K562 (cell line): ENCODE data around the gene NUFIP1. TPM values are rescaled to one million over a fixed set of nuclear protein-coding genes. Genes with fewer than 3 reads are reported as not detected.

Experiments used
- ARID1B ChIP-seq: fragments of 450-650 bp; IDR thresholded peaks from 2 replicates; pipeline ENCODE4 v1.6.1; 2016; ENCODE audit warnings: antibody characterized with exemption, mild to moderate bottlenecking, inconsistent platforms
- PTBP1 ChIP-seq: fragments of 200-400 bp; formaldehyde crosslinking; IDR thresholded peaks from 2 replicates; pipeline ENCODE4 v1.6.1; 2017; ENCODE audit warnings: low read depth, low read length
- PTRF ChIP-seq: fragments of 450-650 bp; IDR thresholded peaks from 2 replicates; pipeline ENCODE4 v1.6.1; 2016; ENCODE audit warnings: mild to moderate bottlenecking, missing genetic modification characterization, missing compliant biosample characterization
- ZNF551 ChIP-seq: fragments of 250-450 bp; sonication (Bioruptor Pico); IDR thresholded peaks from 2 replicates; pipeline ENCODE4 v1.5.0; 2021; ENCODE audit warnings: mild to moderate bottlenecking, moderate library complexity
- ZNF668 ChIP-seq: fragments of 250-450 bp; sonication (Bioruptor Pico); IDR thresholded peaks from 2 replicates; pipeline ENCODE4 v1.8.0; 2022; ENCODE audit warnings: mild to moderate bottlenecking, inconsistent platforms
- polyA plus RNA-seq, 8 experiments: library from polyadenylated mRNA; depleted of rRNA in 4 of 8; stranded (reverse) in 5 of 8; unstranded in 3 of 8; fragments of >200 nt; fragmentation: Nextera tagmentation in 2 of 8; fragmentation: Illumina TruSeq in 1 of 8; extraction: Ambion mirVana in 2 of 8; extraction: Trizol in 1 of 8; gene quantifications; 2 replicates each; pipeline versions ENCODE4 v1.2.1 to v1.2.3, GENCODE V29; 2011 to 2014; ENCODE audit warnings: inconsistent platforms in 1 of 8, missing spikeins in 1 of 8
- total RNA-seq, 7 experiments: library from RNA; depleted of rRNA in 6 of 7; stranded (reverse); fragments of >200 nt in 6 of 7; fragmentation: Illumina TruSeq in 2 of 7; extraction: Trizol in 2 of 7; gene quantifications; 2 replicates each; pipeline versions ENCODE4 v1.2.1 to v1.2.3, GENCODE V29; 2011 to 2021; ENCODE audit warnings: low replicate concordance in 1 of 7
- TF ChIP-seq, protein P1 (sequence below): fragments of 450-650 bp; formaldehyde crosslinking; IDR thresholded peaks from 2 replicates; pipeline ENCODE4 v1.4.0; 2020; ENCODE audit warnings: mild to moderate bottlenecking, moderate library complexity
- TF ChIP-seq, protein P2 (sequence below): IDR thresholded peaks from 3 replicates; pipeline ENCODE4 v1.6.1; 2011; ENCODE audit warnings: borderline replicate concordance, mild to moderate bottlenecking; ENCODE audit not compliant: insufficient read length, insufficient read depth

The NUFIP1 gene
- total and polyA plus RNA-seq, 9 of the 15 experiments (the other 6 are each of a cell fraction or from before 2014, with no cell fraction given) = 2.6 to 9.7 (median 4.1) TPM

DNA sequence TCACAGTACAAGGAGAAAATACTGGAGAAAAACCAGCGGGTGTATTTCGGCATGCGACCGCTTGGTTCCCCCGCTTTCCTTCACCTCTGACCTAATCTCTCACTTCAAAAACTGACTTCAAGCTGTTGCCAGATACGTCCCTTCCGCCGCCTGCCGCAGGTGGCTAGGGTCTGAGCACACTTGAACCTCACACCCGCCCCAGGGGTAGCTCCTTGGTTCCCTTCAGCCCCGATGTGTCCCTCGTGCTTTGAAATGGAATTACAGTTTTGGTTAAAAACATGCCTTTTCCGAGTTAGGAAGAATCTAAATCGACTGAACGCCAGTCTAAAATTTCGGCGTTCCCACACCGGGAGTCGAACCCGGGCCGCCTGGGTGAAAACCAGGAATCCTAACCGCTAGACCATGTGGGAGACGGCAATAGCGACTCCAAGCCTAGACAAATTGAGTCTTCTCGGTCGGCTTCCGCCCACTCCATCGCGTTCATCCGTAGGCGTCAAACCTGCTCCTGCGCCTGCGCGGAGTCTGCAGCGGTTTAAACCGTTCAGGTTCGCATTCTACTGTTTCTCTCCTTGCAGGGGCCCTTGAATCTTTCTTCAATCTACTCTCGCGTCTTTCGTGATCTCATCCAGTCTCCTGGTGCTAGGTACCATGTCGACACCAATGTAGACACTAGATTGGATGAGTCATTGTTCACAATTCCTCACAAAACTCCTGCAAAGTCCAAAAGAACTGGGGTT is 71.5 kb downstream of the NUFIP1 start (continued):
- TF ChIP-seq, protein P1, sequence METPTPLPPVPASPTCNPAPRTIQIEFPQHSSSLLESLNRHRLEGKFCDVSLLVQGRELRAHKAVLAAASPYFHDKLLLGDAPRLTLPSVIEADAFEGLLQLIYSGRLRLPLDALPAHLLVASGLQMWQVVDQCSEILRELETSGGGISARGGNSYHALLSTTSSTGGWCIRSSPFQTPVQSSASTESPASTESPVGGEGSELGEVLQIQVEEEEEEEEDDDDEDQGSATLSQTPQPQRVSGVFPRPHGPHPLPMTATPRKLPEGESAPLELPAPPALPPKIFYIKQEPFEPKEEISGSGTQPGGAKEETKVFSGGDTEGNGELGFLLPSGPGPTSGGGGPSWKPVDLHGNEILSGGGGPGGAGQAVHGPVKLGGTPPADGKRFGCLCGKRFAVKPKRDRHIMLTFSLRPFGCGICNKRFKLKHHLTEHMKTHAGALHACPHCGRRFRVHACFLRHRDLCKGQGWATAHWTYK (CRISPR knock-in tag) = no peak
- TF ChIP-seq ZNF551 (CRISPR knock-in tag) (no peak), ZNF668 (CRISPR knock-in tag) (no peak), ARID1B (no peak), PTRF (tag) (no peak), PTBP1 (no peak)
- TF ChIP-seq, protein P2, sequence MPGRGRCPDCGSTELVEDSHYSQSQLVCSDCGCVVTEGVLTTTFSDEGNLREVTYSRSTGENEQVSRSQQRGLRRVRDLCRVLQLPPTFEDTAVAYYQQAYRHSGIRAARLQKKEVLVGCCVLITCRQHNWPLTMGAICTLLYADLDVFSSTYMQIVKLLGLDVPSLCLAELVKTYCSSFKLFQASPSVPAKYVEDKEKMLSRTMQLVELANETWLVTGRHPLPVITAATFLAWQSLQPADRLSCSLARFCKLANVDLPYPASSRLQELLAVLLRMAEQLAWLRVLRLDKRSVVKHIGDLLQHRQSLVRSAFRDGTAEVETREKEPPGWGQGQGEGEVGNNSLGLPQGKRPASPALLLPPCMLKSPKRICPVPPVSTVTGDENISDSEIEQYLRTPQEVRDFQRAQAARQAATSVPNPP = no peak
